ENCODE results near the gene OR2A7.
"Not testable (repeated sequence)": the region's sequence is repeated elsewhere in the genome, so short reads cannot be mapped to it uniquely, and the experiment has no call there.

OR2A7 gene, protein sequence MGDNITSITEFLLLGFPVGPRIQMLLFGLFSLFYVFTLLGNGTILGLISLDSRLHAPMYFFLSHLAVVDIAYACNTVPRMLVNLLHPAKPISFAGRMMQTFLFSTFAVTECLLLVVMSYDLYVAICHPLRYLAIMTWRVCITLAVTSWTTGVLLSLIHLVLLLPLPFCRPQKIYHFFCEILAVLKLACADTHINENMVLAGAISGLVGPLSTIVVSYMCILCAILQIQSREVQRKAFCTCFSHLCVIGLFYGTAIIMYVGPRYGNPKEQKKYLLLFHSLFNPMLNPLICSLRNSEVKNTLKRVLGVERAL

DNA sequence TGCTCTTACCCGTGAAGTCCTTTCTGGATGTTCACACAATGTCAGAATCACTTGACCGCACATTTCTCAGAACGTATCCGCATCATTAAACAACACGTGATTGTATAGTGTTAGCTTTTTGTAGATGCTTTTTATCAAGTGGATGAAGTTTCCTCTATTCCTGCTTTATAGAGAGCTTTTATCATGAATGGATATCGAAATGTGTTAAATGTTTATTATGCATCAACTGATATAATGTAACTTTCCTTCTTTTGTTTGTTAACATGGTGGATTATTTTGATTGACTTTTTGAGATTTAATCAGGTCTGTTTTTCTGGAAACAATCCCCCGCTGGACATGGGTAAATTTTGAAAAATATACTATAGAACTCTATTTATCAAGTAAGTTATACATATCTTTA is at the start of gene OR2A7:
Gene OR2A7 (minus strand): TSS at position 101 of the 400 bp plus-strand sequence. CDS start 5,164 bp downstream, outside the sequence.
- DNase-seq = not testable (repeated sequence)

- not testable (repeated sequence) for DNase-seq
These were observed 47.4 kb upstream of the OR2A7 start, which contains the start of gene OR2A1 for GRCh38 chr7:144311872-144312469. Gene OR2A1, plus strand, starts transcription at chr7:144312419. Its CDS starts 5,706 bp downstream, at chr7:144318125.

DNA sequence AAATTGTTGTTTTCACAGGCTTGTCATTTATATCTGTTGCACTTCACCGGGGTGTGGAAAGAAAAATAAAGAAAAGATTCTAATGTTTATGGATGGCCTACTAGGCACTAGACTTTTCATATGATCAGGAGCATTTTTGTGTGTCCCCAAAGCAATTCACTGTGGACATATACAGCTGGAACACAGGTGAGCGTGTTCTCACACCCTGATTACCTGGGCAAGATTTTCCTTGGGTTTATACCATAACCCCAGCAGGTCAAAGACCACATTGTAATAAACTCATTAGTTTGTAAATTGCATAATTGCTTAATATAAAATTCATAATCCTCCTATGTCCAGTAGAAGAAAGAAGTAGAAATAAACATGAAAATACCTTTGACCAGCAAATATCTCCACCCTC is 46.6 kb upstream of the OR2A7 start:
- DNase-seq = not testable (repeated sequence)

- not testable (repeated sequence) for DNase-seq
These were observed 45.1 kb upstream of the OR2A7 start for GRCh38 chr7:144309702-144310101.

GRCh38 chr7:144305156-144305555 is 40.6 kb upstream of the OR2A7 start:
- not testable (repeated sequence) for DNase-seq

DNA sequence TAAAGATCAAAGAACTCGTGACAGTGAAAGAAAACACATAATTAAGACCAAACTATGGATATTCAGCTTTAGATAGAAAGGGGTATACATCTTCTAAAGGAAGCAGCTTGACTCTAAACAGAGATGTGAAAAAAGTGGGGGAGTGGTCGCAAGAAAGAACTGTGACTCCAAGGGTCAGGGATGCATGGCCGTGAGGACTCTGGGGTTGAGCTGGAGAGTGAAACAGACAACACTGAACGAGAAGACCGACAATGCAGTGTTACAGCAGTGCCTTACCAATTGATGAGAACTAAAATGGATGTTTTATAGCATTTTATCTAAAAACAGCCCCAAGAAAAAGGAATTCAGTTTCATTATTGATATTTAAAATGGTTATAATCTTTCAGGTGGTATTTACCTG is 39.0 kb upstream of the OR2A7 start:
- DNase-seq = not testable (repeated sequence)

DNA sequence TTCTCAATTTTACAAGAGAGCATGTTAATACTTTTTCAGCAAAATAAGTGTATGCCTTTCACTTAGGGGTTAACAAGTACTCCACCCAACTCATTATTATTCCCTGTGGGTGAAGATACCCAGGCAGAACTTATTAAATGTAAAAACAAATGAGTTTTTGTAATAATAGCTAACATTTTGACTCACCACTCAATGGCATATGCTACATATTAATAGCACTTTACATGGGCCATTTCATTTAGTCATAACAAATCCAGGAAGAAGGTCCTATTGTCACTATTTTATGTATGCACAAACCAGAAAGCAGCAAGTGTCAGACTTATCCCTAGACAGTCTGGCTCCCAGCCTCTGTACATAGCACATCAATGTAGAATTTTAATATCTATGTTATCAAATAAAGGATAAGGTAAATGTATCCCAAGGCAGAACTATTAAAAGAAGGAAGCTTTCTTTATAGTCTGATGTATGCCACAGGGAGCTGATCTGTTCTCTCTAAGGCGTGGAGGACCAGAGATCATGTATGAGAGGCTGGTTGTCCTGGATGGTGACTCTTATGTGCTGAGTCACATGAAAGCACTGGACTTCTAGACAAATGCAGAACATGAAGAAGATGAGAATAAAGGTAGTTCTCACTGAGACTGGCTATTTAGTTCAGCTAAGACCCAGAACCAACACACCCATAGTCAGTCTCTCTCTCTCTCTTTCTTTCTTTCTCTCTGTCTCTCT is 38.1 kb upstream of the OR2A7 start:
- not testable (repeated sequence) for DNase-seq

GRCh38 chr7:144293794-144294499 is 29.4 kb upstream of the OR2A7 start:
- not testable (repeated sequence) for DNase-seq

DNA sequence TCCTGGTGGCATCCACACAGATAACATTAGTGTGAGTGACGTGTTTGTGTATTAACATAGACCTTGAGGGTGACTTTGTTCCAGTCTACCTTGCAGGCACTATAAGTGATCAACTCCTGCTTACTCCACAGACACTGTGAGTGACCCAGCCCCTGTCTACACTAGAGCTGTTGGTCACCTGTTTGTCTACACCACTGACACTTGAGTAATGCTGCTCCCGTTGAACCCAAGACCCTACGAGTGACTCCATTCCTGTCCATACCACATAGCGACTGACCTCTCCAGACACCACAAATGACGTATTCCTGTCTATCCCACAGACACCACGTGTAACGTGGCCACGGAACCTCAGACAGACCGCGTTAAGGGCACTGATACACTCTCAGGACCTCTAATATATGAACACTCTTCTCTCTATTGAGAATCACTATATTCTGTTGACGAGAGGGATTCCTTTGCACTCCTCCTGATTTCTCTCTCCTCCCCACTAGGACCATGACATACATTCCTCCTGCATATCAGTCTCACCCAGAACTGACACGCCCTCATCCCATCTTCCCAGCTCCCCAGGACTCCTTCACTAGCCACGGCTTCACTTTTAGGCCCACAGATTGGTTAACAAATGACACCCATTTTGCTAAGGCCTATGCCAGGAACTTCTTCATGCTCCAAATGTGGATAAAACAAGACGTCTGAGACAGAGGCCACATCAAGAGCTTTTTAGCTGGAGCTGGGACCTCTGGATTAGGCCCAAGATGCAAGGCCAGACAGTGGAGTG is 28.0 kb upstream of the OR2A7 start:
- DNase-seq = not testable (repeated sequence)

DNA sequence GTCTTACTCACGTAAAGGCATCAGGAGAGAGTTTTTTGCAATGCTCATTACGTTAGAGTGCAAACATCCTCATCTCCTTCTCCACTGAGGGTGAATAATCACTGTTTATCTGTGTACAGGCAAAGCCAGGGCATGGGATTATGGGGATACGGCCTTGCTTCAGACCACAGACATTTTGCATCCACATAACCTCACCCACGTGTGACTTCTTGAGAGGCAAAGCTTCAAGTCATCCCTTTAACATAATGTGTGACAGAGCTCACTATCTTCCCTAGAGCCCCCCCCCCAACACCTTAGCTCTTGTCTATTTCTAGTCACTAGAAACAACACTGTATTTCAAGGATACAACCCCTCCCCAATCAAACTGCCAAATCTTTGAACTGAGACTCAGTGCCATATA is 27.0 kb upstream of the OR2A7 start:
- not testable (repeated sequence) for DNase-seq

DNA sequence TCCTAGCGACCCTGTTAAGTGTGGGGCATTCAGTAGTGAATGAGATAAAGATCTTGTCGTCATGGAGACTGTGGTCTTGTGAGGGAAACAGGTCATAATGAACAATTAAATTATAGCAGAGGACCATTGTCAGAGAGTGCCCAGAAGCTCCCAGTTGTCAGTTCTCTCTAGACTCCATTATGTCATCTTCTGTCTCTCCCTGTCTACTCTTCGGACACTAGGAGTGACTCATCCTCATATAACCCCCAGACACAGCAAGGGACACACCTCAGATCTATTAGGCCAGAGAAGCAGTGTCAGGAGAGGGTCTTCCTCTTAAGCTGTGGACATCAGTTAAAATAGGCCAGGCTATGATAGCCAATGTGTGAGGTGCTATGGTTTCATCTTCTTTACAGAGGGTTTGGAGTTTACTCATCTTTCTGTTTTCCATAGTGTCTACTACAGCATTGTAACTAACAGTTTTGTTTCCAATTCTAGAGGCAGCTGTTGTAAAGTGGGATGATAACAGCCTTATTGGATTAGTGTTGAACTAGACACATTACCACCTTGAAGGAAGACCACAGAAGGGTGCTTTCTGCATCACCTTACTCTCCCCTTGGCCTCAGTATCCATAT is 22.7 kb upstream of the OR2A7 start:
- DNase-seq = not testable (repeated sequence)

- DNase-seq = not testable (repeated sequence)
These were observed 19.1 kb upstream of the OR2A7 start for GRCh38 chr7:144283716-144284115.

- not testable (repeated sequence) for DNase-seq
These were observed 17.9 kb upstream of the OR2A7 start for GRCh38 chr7:144282490-144282889.

DNA sequence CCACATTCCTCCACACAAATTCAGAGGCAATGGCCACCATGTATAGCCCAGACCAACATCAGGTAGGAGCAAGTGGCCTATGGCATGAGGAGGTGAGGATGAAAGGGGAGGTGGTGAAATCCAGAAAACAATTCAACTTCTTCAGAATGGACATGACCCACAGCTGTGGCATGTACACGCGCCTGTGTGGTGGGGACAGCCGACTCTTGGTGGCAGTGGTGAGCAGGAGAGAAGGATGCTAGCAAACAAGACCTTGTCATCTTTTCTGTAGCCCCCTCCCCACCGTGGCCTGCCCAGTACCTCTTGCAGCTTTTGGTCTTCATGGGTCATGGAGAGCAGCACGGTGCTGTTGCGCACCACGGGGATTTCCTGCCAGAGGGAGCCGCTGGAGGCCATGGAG is 17.4 kb upstream of the OR2A7 start:
- DNase-seq = not testable (repeated sequence)

- DNase-seq = not testable (repeated sequence)
These were observed 15.4 kb upstream of the OR2A7 start for GRCh38 chr7:144280010-144280409.

DNA sequence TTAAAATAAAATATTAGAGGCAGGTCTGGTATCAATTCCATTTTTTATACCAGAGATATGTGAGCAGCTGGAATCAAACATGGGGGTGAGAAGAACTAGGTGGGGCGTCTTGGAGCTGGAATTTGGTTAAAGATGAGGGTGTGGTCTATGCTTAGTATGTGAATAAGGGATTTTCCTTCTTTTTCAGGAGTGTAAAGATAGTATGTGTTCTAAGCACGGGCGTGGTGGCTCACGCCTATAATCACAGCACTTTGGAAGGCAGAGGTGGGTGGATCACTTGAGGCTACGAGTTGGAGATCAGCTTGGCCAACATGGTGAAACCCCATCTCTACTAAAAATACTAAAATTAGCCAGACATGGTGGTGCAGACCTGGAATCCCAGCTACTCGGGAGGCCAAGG is 10.7 kb upstream of the OR2A7 start:
- not testable (repeated sequence) for DNase-seq

- DNase-seq = not testable (repeated sequence)
These were observed 4.6 kb upstream of the OR2A7 start, which contains the start of gene CTAGE8 for GRCh38 chr7:144269188-144269587. Gene CTAGE8, minus strand, starts transcription at chr7:144269288. Its CDS starts 38 bp downstream, at chr7:144269250.

GRCh38 chr7:144262128-144262527 is 2.5 kb downstream of the OR2A7 start:
- not testable (repeated sequence) for DNase-seq

- DNase-seq = not testable (repeated sequence)
These were observed 5.5 kb downstream of the OR2A7 start for GRCh38 chr7:144259067-144259466.

DNA sequence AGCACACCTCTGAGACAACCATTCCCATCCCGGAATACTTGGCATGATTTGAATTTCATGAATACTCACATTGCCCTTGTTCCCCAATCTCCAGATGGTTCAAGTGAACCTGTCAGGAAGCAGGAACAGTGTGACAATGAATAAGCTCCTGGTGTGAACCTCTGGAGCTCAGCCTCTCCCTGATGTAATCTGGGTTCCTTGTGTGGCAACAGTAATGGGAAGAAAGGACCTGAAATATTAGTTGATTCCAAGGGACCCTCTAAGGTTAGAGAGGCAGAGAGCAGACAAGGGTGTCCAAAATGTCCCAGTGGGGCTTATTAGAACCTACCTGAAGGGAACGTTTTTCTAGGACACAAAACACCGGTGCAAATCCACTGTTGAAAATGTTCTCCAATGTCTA is 8.5 kb downstream of the OR2A7 start:
- no peak for DNase-seq

DNA sequence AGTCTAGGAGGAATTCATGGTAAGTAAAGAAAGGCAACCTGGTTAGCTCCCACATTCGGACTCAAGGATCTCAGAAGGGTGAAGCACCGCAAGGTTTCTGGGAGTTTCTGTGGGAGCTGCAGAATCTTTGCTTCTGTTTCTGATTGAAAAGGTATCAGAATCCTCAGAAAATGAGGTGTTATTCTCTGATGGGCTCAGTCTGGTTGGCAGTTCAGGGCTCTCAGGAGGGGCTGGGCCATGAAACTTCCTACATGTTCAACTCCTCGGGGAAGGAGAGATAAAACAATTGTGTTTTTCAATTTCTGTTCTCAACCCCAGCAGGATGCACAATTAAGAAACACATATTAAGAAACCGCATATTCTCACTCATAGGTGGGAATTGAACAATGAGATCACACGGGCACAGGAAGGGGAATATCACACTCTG is 9.1 kb downstream of the OR2A7 start:
- no peak for DNase-seq
